Measurements from ENCODE around the gene NLRC4. TPM values are rescaled to one million over a fixed set of nuclear protein-coding genes. Genes with fewer than 3 reads are reported as not detected.

Gene NLRC4
- total and polyA plus RNA-seq, 2 of the 4 experiments (the other 2 are of a cell fraction) = not detected

- H3K27me3 ChIP-seq (ENCODE audit: control insufficient read depth, insufficient read depth, low read length) = no peaks in the 10 kb centered on the region
- peaks cover 5% of the 10 kb centered on the region for H3K4me1 ChIP-seq (ENCODE audit: control insufficient read depth, insufficient read depth, low read length)
- no TSS peak for BruUV-seq (replicated peaks)
- peaks cover 26 to 40% of the 10 kb centered on the region in 2 experiments for H3K79me1 ChIP-seq (ENCODE audit: low read depth in 1 of 2, low read length in 2 of 2)
- H4K8ac ChIP-seq (ENCODE audit: low read depth in 2 of 2, low read length in 2 of 2) = no peak overlapping the region
- no peak overlapping the region for H3K56ac ChIP-seq (ENCODE audit: extremely low read depth, insufficient read depth, low read length)
- POLR2A ChIA-PET (ENCODE audit: unreplicated experiment) = no interaction called here
- peaks cover 3% of the 10 kb centered on the region for H3K9me1 ChIP-seq (ENCODE audit: insufficient read depth, low read length)
- no peak overlapping the region for H2AK9ac ChIP-seq (replicated peaks; ENCODE audit: low read depth, low read length, poor library complexity)
- H3K4me3 ChIP-seq (ENCODE audit: insufficient read depth, low read depth, low read length) = no peak overlapping the region
- H3K9me3 ChIP-seq (ENCODE audit: control insufficient read depth, insufficient read depth, low read length) = no peaks in the 10 kb centered on the region
- no peak overlapping the region for H3K9ac ChIP-seq (ENCODE audit: low read depth, low read length)
- H3K18ac ChIP-seq (ENCODE audit: low read depth, low read length) = no peak overlapping the region
- dilution Hi-C loops (cut with HindIII; ENCODE audit: low sequenced_read_pairs, unreplicated experiment) = no loop called here
- H3K23ac ChIP-seq (ENCODE audit: low read depth, low read length) = no peak overlapping the region
- in situ Hi-C loops (cut with MboI; ENCODE audit: low sequenced_read_pairs) = no loop called here
- H3K4me2 ChIP-seq (ENCODE audit: low read depth, low read length) = peak overlapping the region; percentile 3; the same call in 1 of the 2 replicates
- TF ChIP-seq FOS (IDR thresholded peaks at IDR 0.05; ENCODE audit: low read depth, low read length) (peak; percentile 79; the same call in 1 of the 2 replicates), BHLHE40 (IDR thresholded peaks at IDR 0.05; ENCODE audit: low read depth, low read length) (no peak), CEBPB (IDR thresholded peaks at IDR 0.05; ENCODE audit: low read depth, low read length) (peak; percentile 94), MAFK (IDR thresholded peaks at IDR 0.05; ENCODE audit: low read depth, low read length) (peak; percentile 6; the same call in 1 of the 2 replicates), RFX5 (IDR thresholded peaks at IDR 0.05; ENCODE audit: low read depth, low read length) (no peak), SMC3 (IDR thresholded peaks at IDR 0.05; ENCODE audit: low read depth, low read length) (no peak)
- H3K4ac ChIP-seq (ENCODE audit: low read depth, low read length) = no peak overlapping the region
- no peak overlapping the region for H2BK15ac ChIP-seq (ENCODE audit: low read depth, low read length)
- H3K36me3 ChIP-seq (ENCODE audit: control insufficient read depth, insufficient read depth, low read length) = 0 out of 2 replicates have a peak, but pooled peaks cover 3% of the 10 kb centered on the region
- no peak overlapping the region for H2AK5ac ChIP-seq (ENCODE audit: low read depth, low read length)
- H4K91ac ChIP-seq (ENCODE audit: insufficient read depth, low read depth, low read length) = no peak overlapping the region
- CTCF ChIA-PET = no interaction called here
- H2BK20ac ChIP-seq (ENCODE audit: low read depth, low read length) = no peak overlapping the region
- H3K14ac ChIP-seq (replicated peaks; ENCODE audit: low read depth, low read length) = no peak overlapping the region
- H2BK120ac ChIP-seq (ENCODE audit: low read depth, low read length) = no peak overlapping the region
- H2BK5ac ChIP-seq (ENCODE audit: low read depth, low read length, poor library complexity, severe bottlenecking) = peak overlapping the region; percentile 74
- DNase-seq = peak; percentile 86
- no peak overlapping the region for H3K27ac ChIP-seq (ENCODE audit: insufficient read depth, low read length)
- intact Hi-C loops (cut with micrococcal nuclease) = no loop called here
- no peak overlapping the region for H4K5ac ChIP-seq (ENCODE audit: low read depth, low read length)
- H2AFZ ChIP-seq (replicated peaks; ENCODE audit: low read length, poor library complexity) = no peak overlapping the region
- ATAC-seq (ENCODE audit: low read depth) = peak; percentile 68
- WGBS, 2 experiments (ENCODE audit: extremely low coverage in 2 of 2, insufficient read length in 1 of 2) = 6% methylated on average over 2 of the region's 4 CpGs; no CpG with 5 or more reads in 1 of the 2 experiments
- peaks cover 6% of the 10 kb centered on the region for H4K20me1 ChIP-seq (ENCODE audit: insufficient read depth, low read length)
Measured at GRCh38 chr2:32289165-32289999, 24.7 kb upstream of the NLRC4 start.
